Measurements from ENCODE around the gene AQP6.

AQP6 gene

GRCh38 chr12:50016501-50017475 lies 44.0 kb downstream of the AQP6 start:
- H3K27ac ChIP-seq (ENCODE audit: low read depth, low read length, poor library complexity, severe bottlenecking): no peak overlapping the region
- no peaks in the 10 kb centered on the region for H3K9me2 ChIP-seq (ENCODE audit: low read depth, low read length)
- TF ChIP-seq CTCF (IDR thresholded peaks at IDR 0.05; ENCODE audit: low read length) (no peak), EZH2 (IDR thresholded peaks at IDR 0.05; ENCODE audit: borderline replicate concordance, low read length) (no peak)
- H3K4me1 ChIP-seq (ENCODE audit: insufficient read depth, low read length, severe bottlenecking): peaks cover 15% of the 10 kb centered on the region
- peaks cover 56% of the 10 kb centered on the region for H3K36me3 ChIP-seq (ENCODE audit: insufficient read depth, low read length)
- H3K79me2 ChIP-seq (ENCODE audit: insufficient read depth, low read length): peaks cover 80% of the 10 kb centered on the region
- H3K4me3 ChIP-seq (ENCODE audit: low read depth, low read length, poor library complexity, severe bottlenecking): no peak overlapping the region
- no peak overlapping the region for H2AFZ ChIP-seq (ENCODE audit: low read length)
- no peaks in the 10 kb centered on the region for H3K9me3 ChIP-seq (ENCODE audit: low read length)
- no peaks in the 10 kb centered on the region for H3F3A ChIP-seq (ENCODE audit: insufficient read depth, low read length)
- H3K9ac ChIP-seq (ENCODE audit: low read length): no peak overlapping the region
- H3K4me2 ChIP-seq (ENCODE audit: low read length): no peak overlapping the region
- H3K27me3 ChIP-seq (ENCODE audit: insufficient read depth, low read length): no peaks in the 10 kb centered on the region
- no peaks in the 10 kb centered on the region for H4K20me1 ChIP-seq (ENCODE audit: insufficient read depth, low read length)

- H3K4me3 ChIP-seq (ENCODE audit: low read depth, low read length, poor library complexity, severe bottlenecking): no peak overlapping the region
- peaks cover 63% of the 10 kb centered on the region for H3K36me3 ChIP-seq (ENCODE audit: insufficient read depth, low read length)
- H3F3A ChIP-seq (ENCODE audit: insufficient read depth, low read length): no peaks in the 10 kb centered on the region
- H3K9me2 ChIP-seq (ENCODE audit: low read depth, low read length): no peaks in the 10 kb centered on the region
- no peak for TF ChIP-seq CTCF (IDR thresholded peaks at IDR 0.05; ENCODE audit: low read length)
- TF ChIP-seq EZH2 (IDR thresholded peaks at IDR 0.05; ENCODE audit: borderline replicate concordance, low read length): no peak
- peaks cover 24% of the 10 kb centered on the region for H3K4me1 ChIP-seq (ENCODE audit: insufficient read depth, low read length, severe bottlenecking)
- H3K9ac ChIP-seq (ENCODE audit: low read length): no peak overlapping the region
- H3K9me3 ChIP-seq (ENCODE audit: low read length): no peaks in the 10 kb centered on the region
- no peak overlapping the region for H2AFZ ChIP-seq (ENCODE audit: low read length)
- no peak overlapping the region for H3K4me2 ChIP-seq (ENCODE audit: low read length)
- H3K27me3 ChIP-seq (ENCODE audit: insufficient read depth, low read length): no peaks in the 10 kb centered on the region
- no peak overlapping the region for H3K27ac ChIP-seq (ENCODE audit: low read depth, low read length, poor library complexity, severe bottlenecking)
- peaks cover 89% of the 10 kb centered on the region for H3K79me2 ChIP-seq (ENCODE audit: insufficient read depth, low read length)
- H4K20me1 ChIP-seq (ENCODE audit: insufficient read depth, low read length): no peaks in the 10 kb centered on the region
Measured at GRCh38 chr12:50017641-50018040, 44.9 kb downstream of the AQP6 start.

GRCh38 chr12:50018154-50018553 lies 45.4 kb downstream of the AQP6 start:
- H2AFZ ChIP-seq (ENCODE audit: low read length): no peak overlapping the region
- H3K9ac ChIP-seq (ENCODE audit: low read length): no peak overlapping the region
- H3K4me3 ChIP-seq (ENCODE audit: low read depth, low read length, poor library complexity, severe bottlenecking): no peak overlapping the region
- H3K4me2 ChIP-seq (ENCODE audit: low read length): no peak overlapping the region
- no peaks in the 10 kb centered on the region for H4K20me1 ChIP-seq (ENCODE audit: insufficient read depth, low read length)
- H3K79me2 ChIP-seq (ENCODE audit: insufficient read depth, low read length): peaks cover 90% of the 10 kb centered on the region
- H3K36me3 ChIP-seq (ENCODE audit: insufficient read depth, low read length): peaks cover 66% of the 10 kb centered on the region
- H3F3A ChIP-seq (ENCODE audit: insufficient read depth, low read length): no peaks in the 10 kb centered on the region
- H3K27ac ChIP-seq (ENCODE audit: low read depth, low read length, poor library complexity, severe bottlenecking): no peak overlapping the region
- no peaks in the 10 kb centered on the region for H3K9me2 ChIP-seq (ENCODE audit: low read depth, low read length)
- peaks cover 29% of the 10 kb centered on the region for H3K4me1 ChIP-seq (ENCODE audit: insufficient read depth, low read length, severe bottlenecking)
- no peak for TF ChIP-seq CTCF (IDR thresholded peaks at IDR 0.05; ENCODE audit: low read length)
- TF ChIP-seq EZH2 (IDR thresholded peaks at IDR 0.05; ENCODE audit: borderline replicate concordance, low read length): no peak
- H3K9me3 ChIP-seq (ENCODE audit: low read length): no peaks in the 10 kb centered on the region
- H3K27me3 ChIP-seq (ENCODE audit: insufficient read depth, low read length): no peaks in the 10 kb centered on the region

Measured in OCI-LY1 (cell line).